WTC11 (cell line): Measurements from ENCODE around the gene NPC2. TPM values are rescaled to one million over a fixed set of nuclear protein-coding genes. Genes with fewer than 3 reads are reported as not detected.
A peak's percentile ranks its signal among the peaks of the same experiment; 100 is the strongest.

Experiments
- ATAC-seq: fragments of 200-7000 bp; cut with Tn5 transposase; 2 replicates; pipeline ENCODE4 v1.10.0; 2021; ENCODE audit warnings: mild to moderate bottlenecking, moderate library complexity
- CTCF ChIA-PET: fragments of 300-600 bp; sonication (Branson Sonifier 250); formaldehyde crosslinking; loops from one replicate; lab custom pipeline; 2021; ENCODE audit warnings: antibody characterized with exemption; lab: Charles Lee
- POLR2A ChIA-PET: fragments of 350-600 bp; sonication (Branson Sonifier 250); formaldehyde crosslinking; loops from one replicate; lab custom pipeline; 2021; ENCODE audit warnings: antibody characterized with exemption; lab: Charles Lee
- DNase-seq: peaks from one replicate; pipeline ENCODE4 v3.0.0; 2021; ENCODE audit warnings: low spot score
- H3K27ac Mint-ChIP-seq: 2 replicates; pipeline ENCODE4 v1.8.0; 2021; ENCODE audit warnings: mixed read lengths
- H3K27me3 Mint-ChIP-seq: 2 replicates; pipeline ENCODE4 v1.8.0; 2021; ENCODE audit warnings: low read depth, mild to moderate bottlenecking, moderate library complexity, mixed read lengths
- H3K36me3 Mint-ChIP-seq: 2 replicates; pipeline ENCODE4 v1.8.0; 2021; ENCODE audit warnings: mixed read lengths
- H3K4me1 Mint-ChIP-seq: 2 replicates; pipeline ENCODE4 v1.8.0; 2022; ENCODE audit warnings: mixed read lengths
- H3K4me3 Mint-ChIP-seq: 2 replicates; pipeline ENCODE4 v1.8.0; 2021; ENCODE audit warnings: mild to moderate bottlenecking, moderate library complexity, mixed read lengths
- H3K9me3 Mint-ChIP-seq: 2 replicates; pipeline ENCODE4 v1.8.0; 2021; ENCODE audit warnings: mixed read lengths
- GABPB1 ChIP-seq: sonication (generic); formaldehyde crosslinking; IDR thresholded peaks from 2 replicates; pipeline ENCODE4 v1.8.1; 2023; ENCODE audit warnings: mild to moderate bottlenecking, missing genetic modification reagents
- HMGA2 ChIP-seq: fragments of 250-450 bp; sonication (Bioruptor Pico); IDR thresholded peaks from 2 replicates; pipeline ENCODE4 v1.4.0; 2021; ENCODE audit warnings: mild to moderate bottlenecking, moderate library complexity
- JAZF1 ChIP-seq: fragments of 250-450 bp; sonication (Bioruptor Pico); IDR thresholded peaks from 2 replicates; pipeline ENCODE4 v1.9.0; 2021; ENCODE audit warnings: moderate library complexity, mild to moderate bottlenecking, inconsistent platforms
- JUN ChIP-seq: sonication (generic); formaldehyde crosslinking; IDR thresholded peaks from 2 replicates; pipeline ENCODE4 v1.8.0; 2023; ENCODE audit warnings: mild to moderate bottlenecking, missing genetic modification reagents
- KAT7 ChIP-seq: sonication (generic); formaldehyde crosslinking; IDR thresholded peaks from 2 replicates; pipeline ENCODE4 v1.8.1; 2023; ENCODE audit warnings: missing genetic modification reagents, mild to moderate bottlenecking, borderline replicate concordance
- MAX ChIP-seq: sonication (generic); formaldehyde crosslinking; IDR thresholded peaks from 2 replicates; pipeline ENCODE4 v1.8.0; 2022; ENCODE audit warnings: mild to moderate bottlenecking, missing genetic modification reagents
- NFE2L1 ChIP-seq: sonication (generic); formaldehyde crosslinking; IDR thresholded peaks from 2 replicates; pipeline ENCODE4 v1.8.1; 2023; ENCODE audit warnings: missing genetic modification reagents
- NR2C2 ChIP-seq: sonication (generic); formaldehyde crosslinking; IDR thresholded peaks from 2 replicates; pipeline ENCODE4 v1.8.0; 2022; ENCODE audit warnings: mild to moderate bottlenecking, missing genetic modification reagents
- RELA ChIP-seq: sonication (generic); formaldehyde crosslinking; IDR thresholded peaks from 2 replicates; pipeline ENCODE4 v1.8.1; 2022; ENCODE audit warnings: missing genetic modification reagents, mild to moderate bottlenecking, borderline replicate concordance
- RORB ChIP-seq: fragments of 250-450 bp; sonication (Bioruptor Pico); IDR thresholded peaks from 2 replicates; pipeline ENCODE4 v1.9.0; 2021; ENCODE audit warnings: mild to moderate bottlenecking
- STAT6 ChIP-seq: sonication (generic); formaldehyde crosslinking; conservative IDR thresholded peaks from 2 replicates; pipeline ENCODE4 v1.8.1; 2023; ENCODE audit warnings: mild to moderate bottlenecking, low read depth, missing genetic modification reagents, moderate library complexity
- TEAD1 ChIP-seq: sonication (generic); formaldehyde crosslinking; IDR thresholded peaks from 2 replicates; pipeline ENCODE4 v1.8.0; 2022; ENCODE audit warnings: mild to moderate bottlenecking, missing genetic modification reagents
- USF2 ChIP-seq: sonication (generic); formaldehyde crosslinking; IDR thresholded peaks from 2 replicates; pipeline ENCODE4 v1.8.1; 2023; ENCODE audit warnings: mild to moderate bottlenecking, missing genetic modification reagents, moderate library complexity
- ZBTB43 ChIP-seq: sonication (generic); formaldehyde crosslinking; IDR thresholded peaks from 2 replicates; pipeline ENCODE4 v1.8.1; 2023; ENCODE audit warnings: mild to moderate bottlenecking, missing genetic modification reagents
- ZMAT4 ChIP-seq: fragments of 250-450 bp; sonication (Bioruptor Pico); IDR thresholded peaks from 2 replicates; pipeline ENCODE4 v1.9.0; 2021; ENCODE audit warnings: mild to moderate bottlenecking
- ZNF219 ChIP-seq: sonication (generic); formaldehyde crosslinking; IDR thresholded peaks from 2 replicates; pipeline ENCODE4 v1.8.0; 2023; ENCODE audit warnings: missing genetic modification reagents, mild to moderate bottlenecking, borderline replicate concordance
- ZNF396 ChIP-seq: fragments of 250-450 bp; sonication (Bioruptor Pico); IDR thresholded peaks from 2 replicates; pipeline ENCODE4 v1.8.0; 2021; ENCODE audit warnings: mild to moderate bottlenecking, moderate library complexity, borderline replicate concordance
- ZNF416 ChIP-seq: fragments of 250-450 bp; sonication (Bioruptor Pico); IDR thresholded peaks from 2 replicates; pipeline ENCODE4 v1.9.0; 2021; ENCODE audit warnings: mild to moderate bottlenecking, inconsistent platforms
- total RNA-seq: library from RNA; stranded (reverse); gene quantifications from 3 replicates; pipeline ENCODE4 v1.2.3, GENCODE V29; 2021
- TF ChIP-seq, protein P1 (sequence below): sonication (generic); formaldehyde crosslinking; IDR thresholded peaks from 2 replicates; pipeline ENCODE4 v1.8.0; 2022; ENCODE audit warnings: mild to moderate bottlenecking, missing genetic modification reagents
- TF ChIP-seq, protein P2 (sequence below): fragments of 250-450 bp; sonication (Bioruptor Pico); IDR thresholded peaks from 2 replicates; pipeline ENCODE4 v2.1.2; 2022; ENCODE audit warnings: mild to moderate bottlenecking, moderate library complexity

NPC2 gene
- total RNA-seq, 1 experiment from 2014 or later: 139 TPM

DNA sequence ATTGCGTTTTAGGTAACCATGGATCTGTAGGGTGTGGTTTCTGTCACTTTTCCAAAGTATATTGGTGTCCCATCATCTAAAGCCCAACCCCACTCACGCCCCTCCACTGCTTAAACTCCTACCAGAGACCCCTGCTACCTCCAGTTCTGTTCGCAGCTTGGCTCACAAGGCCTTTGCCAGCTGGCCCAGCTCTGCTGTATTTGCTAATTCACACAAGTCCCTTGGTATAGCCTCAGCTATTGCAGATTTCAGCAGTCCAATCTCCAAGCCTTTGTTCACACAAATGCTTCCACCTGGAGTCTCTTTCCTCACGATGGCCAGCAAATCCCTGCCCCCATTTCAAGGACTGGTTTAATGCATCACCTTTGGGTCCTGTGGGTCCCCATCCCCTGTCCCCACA lies 24.6 kb upstream of the NPC2 start (continued):
- no peak for TF ChIP-seq STAT6 (CRISPR knock-in tag)

GRCh38 chr14:74516451-74517160 lies 23.5 kb upstream of the NPC2 start:
- Mint-ChIP-seq H3K27ac (no peak overlapping the region), H3K4me1 (peaks cover 20% of the 10 kb centered on the region), H3K36me3 (no peaks in the 10 kb centered on the region), H3K27me3 (no peaks in the 10 kb centered on the region; the same call in 1 of the 2 replicates), H3K9me3 (peaks cover 5% of the 10 kb centered on the region; the same call in 1 of the 2 replicates), H3K4me3 (no peak overlapping the region)
- POLR2A ChIA-PET: interaction anchor here (0.6 kb wide), 2 partner anchors 214 to 377 kb away, joined by 3 read pairs; partner anchors contain the start of gene ABCD4
- ATAC-seq: peak; percentile 79
- TF ChIP-seq ZBTB43 (peak; percentile 45; the same call in 1 of the 2 replicates), ZNF396 (no peak), JUN (CRISPR knock-in tag) (no peak), ZNF416 (no peak), NFE2L1 (0 out of 2 replicates have a peak, but pooled peaks have one; percentile 66), NR2C2 (CRISPR knock-in tag) (no peak), GABPB1 (no peak), HMGA2 (CRISPR knock-in tag) (no peak), ZMAT4 (CRISPR knock-in tag) (no peak), ZNF219 (no peak), USF2 (no peak), RORB (CRISPR knock-in tag) (no peak), MAX (CRISPR knock-in tag) (no peak)
- TF ChIP-seq, protein P1, sequence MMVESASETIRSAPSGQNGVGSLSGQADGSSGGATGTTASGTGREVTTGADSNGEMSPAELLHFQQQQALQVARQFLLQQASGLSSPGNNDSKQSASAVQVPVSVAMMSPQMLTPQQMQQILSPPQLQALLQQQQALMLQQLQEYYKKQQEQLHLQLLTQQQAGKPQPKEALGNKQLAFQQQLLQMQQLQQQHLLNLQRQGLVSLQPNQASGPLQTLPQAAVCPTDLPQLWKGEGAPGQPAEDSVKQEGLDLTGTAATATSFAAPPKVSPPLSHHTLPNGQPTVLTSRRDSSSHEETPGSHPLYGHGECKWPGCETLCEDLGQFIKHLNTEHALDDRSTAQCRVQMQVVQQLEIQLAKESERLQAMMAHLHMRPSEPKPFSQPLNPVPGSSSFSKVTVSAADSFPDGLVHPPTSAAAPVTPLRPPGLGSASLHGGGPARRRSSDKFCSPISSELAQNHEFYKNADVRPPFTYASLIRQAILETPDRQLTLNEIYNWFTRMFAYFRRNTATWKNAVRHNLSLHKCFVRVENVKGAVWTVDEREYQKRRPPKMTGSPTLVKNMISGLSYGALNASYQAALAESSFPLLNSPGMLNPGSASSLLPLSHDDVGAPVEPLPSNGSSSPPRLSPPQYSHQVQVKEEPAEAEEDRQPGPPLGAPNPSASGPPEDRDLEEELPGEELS (CRISPR knock-in tag): no peak
- DNase-seq: peak; percentile 57
- CTCF ChIA-PET: interaction anchor here (1.0 to 2.4 kb wide), 6 partner anchors 8 to 57 kb away, joined by 3 to 14 read pairs (median 4); no protein-coding TSS in a partner anchor

GRCh38 chr14:74515891-74516412 lies 22.8 kb upstream of the NPC2 start:
- CTCF ChIA-PET: interaction anchor here (0.7 to 2.4 kb wide), 6 partner anchors 9 to 895 kb away, joined by 3 to 14 read pairs (median 4); no protein-coding TSS in a partner anchor
- H3K27ac Mint-ChIP-seq: no peak overlapping the region
- no peak overlapping the region for H3K4me3 Mint-ChIP-seq
- TF ChIP-seq, protein P2, sequence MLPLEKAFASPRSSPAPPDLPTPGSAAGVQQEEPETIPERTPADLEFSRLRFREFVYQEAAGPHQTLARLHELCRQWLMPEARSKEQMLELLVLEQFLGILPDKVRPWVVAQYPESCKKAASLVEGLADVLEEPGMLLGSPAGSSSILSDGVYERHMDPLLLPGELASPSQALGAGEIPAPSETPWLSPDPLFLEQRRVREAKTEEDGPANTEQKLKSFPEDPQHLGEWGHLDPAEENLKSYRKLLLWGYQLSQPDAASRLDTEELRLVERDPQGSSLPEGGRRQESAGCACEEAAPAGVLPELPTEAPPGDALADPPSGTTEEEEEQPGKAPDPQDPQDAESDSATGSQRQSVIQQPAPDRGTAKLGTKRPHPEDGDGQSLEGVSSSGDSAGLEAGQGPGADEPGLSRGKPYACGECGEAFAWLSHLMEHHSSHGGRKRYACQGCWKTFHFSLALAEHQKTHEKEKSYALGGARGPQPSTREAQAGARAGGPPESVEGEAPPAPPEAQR (CRISPR knock-in tag): no peak
- TF ChIP-seq RELA (no peak), KAT7 (CRISPR knock-in tag) (no peak), TEAD1 (CRISPR knock-in tag) (no peak), JAZF1 (CRISPR knock-in tag) (no peak)
- TF ChIP-seq, all 79 proteins: peak for 0
- ATAC-seq (no peak), DNase-seq (no peak)
- POLR2A ChIA-PET: interaction anchor here (0.8 kb wide), 1 partner anchor 12 kb away, joined by 3 read pairs; no protein-coding TSS in a partner anchor
- Mint-ChIP-seq H3K9me3 (peaks cover 5% of the 10 kb centered on the region; the same call in 1 of the 2 replicates), H3K4me1 (peaks cover 24% of the 10 kb centered on the region), H3K27me3 (peaks cover 4% of the 10 kb centered on the region), H3K36me3 (no peaks in the 10 kb centered on the region)
